ENCODE data around the gene HUNK.

GRCh38 chr21:31914472-31914871 lies 41.7 kb downstream of the HUNK start:
- TF ChIP-seq CTCF (IDR thresholded peaks at IDR 0.05): no peak
- TF ChIP-seq POLR2A (IDR thresholded peaks at IDR 0.05): no peak
